ENCODE results near the gene MALL.

DNA sequence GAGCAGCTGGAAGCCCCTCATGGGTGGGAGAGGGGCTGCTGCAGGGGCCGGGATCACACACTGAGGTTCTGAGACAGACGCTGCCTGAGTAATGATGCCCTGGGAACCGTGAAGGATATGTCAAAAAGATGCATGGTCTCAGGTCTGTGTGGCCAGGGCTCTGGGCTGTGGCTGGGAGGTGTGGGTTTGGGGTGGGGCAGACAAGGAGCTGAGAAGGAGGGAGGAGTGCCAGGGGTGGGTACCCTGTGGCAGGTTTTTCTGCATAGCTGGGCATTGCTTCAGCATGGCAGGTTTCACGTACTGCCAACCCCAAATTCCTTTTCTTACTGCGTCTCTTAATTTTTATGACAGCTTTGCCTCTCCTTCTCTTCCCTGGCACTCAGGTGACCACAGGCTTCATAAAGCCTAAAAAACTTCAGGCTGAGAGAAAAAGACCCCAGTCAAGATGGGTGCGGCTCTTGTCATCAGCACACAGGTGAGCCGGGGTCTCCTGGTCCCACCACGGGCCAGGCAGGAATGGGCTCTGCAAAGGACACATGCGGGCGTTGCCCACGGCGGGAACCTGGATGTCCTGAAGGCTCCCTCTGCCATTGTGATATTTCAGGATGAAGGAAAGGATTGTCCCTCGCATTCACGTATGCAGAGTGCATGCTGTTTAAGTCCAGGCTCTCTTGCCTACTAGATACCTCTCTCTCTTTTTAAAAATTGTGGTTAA lies 18.0 kb downstream of the MALL start:
- TF ChIP-seq, protein P1, sequence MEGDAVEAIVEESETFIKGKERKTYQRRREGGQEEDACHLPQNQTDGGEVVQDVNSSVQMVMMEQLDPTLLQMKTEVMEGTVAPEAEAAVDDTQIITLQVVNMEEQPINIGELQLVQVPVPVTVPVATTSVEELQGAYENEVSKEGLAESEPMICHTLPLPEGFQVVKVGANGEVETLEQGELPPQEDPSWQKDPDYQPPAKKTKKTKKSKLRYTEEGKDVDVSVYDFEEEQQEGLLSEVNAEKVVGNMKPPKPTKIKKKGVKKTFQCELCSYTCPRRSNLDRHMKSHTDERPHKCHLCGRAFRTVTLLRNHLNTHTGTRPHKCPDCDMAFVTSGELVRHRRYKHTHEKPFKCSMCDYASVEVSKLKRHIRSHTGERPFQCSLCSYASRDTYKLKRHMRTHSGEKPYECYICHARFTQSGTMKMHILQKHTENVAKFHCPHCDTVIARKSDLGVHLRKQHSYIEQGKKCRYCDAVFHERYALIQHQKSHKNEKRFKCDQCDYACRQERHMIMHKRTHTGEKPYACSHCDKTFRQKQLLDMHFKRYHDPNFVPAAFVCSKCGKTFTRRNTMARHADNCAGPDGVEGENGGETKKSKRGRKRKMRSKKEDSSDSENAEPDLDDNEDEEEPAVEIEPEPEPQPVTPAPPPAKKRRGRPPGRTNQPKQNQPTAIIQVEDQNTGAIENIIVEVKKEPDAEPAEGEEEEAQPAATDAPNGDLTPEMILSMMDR (IDR thresholded peaks at IDR 0.05): no peak
- no peak for TF ChIP-seq EZH2 (IDR thresholded peaks at IDR 0.05)
- TF ChIP-seq EZH2phosphoT487 (IDR thresholded peaks at IDR 0.05): no peak

Measured in neural progenitor cell (in vitro differentiated cells).